ENCODE measurements around the gene ATP11C. TPM values are rescaled to one million over a fixed set of nuclear protein-coding genes. Genes with fewer than 3 reads are reported as not detected.

The ATP11C gene
- total and polyA plus RNA-seq, 2 experiments from 2014 or later: 44.0 to 90.7 TPM

GRCh38 chrX:139834879-139835278 lies 98.0 kb downstream of the ATP11C start:
- peaks cover 44% of the 10 kb centered on the region for H3K4me1 ChIP-seq (ENCODE audit: insufficient read depth)
- H3K27me3 ChIP-seq (ENCODE audit: insufficient read depth): no peaks in the 10 kb centered on the region
- no peaks in the 10 kb centered on the region for H4K20me1 ChIP-seq (replicated peaks; ENCODE audit: insufficient read depth)
- no peak for TF ChIP-seq CREB1 (CRISPR knock-in tag; IDR thresholded peaks at IDR 0.05; ENCODE audit: low read depth)
- no peak for TF ChIP-seq JUNB (IDR thresholded peaks at IDR 0.05; ENCODE audit: unreplicated experiment)
- no peak for TF ChIP-seq ETS1 (IDR thresholded peaks at IDR 0.05)
- no peak for TF ChIP-seq ZNF114 (CRISPR knock-in tag; IDR thresholded peaks at IDR 0.05)
- TF ChIP-seq NANOG (IDR thresholded peaks at IDR 0.05; ENCODE audit: borderline replicate concordance): no peak
- no peak for TF ChIP-seq EZH2 (IDR thresholded peaks at IDR 0.05; ENCODE audit: low read depth, unreplicated experiment)
- no peak for TF ChIP-seq STAT1 (IDR thresholded peaks at IDR 0.05; ENCODE audit: unreplicated experiment)
- TF ChIP-seq REST (IDR thresholded peaks at IDR 0.05; ENCODE audit: unreplicated experiment): no peak
- TF ChIP-seq ZNF331 (CRISPR knock-in tag; IDR thresholded peaks at IDR 0.05; ENCODE audit: low read depth): no peak
- TF ChIP-seq EZH2phosphoT487 (IDR thresholded peaks at IDR 0.05; ENCODE audit: unreplicated experiment): no peak
- no peak for TF ChIP-seq ZNF462 (CRISPR knock-in tag; IDR thresholded peaks at IDR 0.05)
- no peak overlapping the region for H3K4me3 ChIP-seq
- DNase-seq (ENCODE audit: low spot score) (no peak), ATAC-seq (no peak)
- no peak overlapping the region for H2AFZ ChIP-seq
- Mint-ChIP-seq H3K27me3 (ENCODE audit: insufficient read depth, low read depth, poor library complexity) (no peaks in the 10 kb centered on the region), H3K4me3 (no peak overlapping the region), H3K27ac (no peak overlapping the region), H3K4me1 (peaks cover 42% of the 10 kb centered on the region), H3K9me3 (peaks cover 9% of the 10 kb centered on the region; the same call in 2 of the 3 replicates), H3K36me3 (ENCODE audit: low read depth) (peaks cover 13% of the 10 kb centered on the region)
- H3K79me2 ChIP-seq (replicated peaks; ENCODE audit: insufficient read depth): peaks cover 78% of the 10 kb centered on the region
- H3K27ac ChIP-seq (ENCODE audit: low read depth): no peak overlapping the region
- no peaks in the 10 kb centered on the region for H3K36me3 ChIP-seq (ENCODE audit: insufficient read depth)
- H3F3A ChIP-seq (replicated peaks; ENCODE audit: low read depth): no peaks in the 10 kb centered on the region
- no peaks in the 10 kb centered on the region for H3K9me2 ChIP-seq (ENCODE audit: insufficient read depth)
- H3K4me2 ChIP-seq: no peak overlapping the region

Data from GM23338 (cell line).